T-helper 17 cell (primary cell): Measurements from ENCODE around the gene GPHN. TPM values are rescaled to one million over a fixed set of nuclear protein-coding genes. Genes with fewer than 3 reads are reported as not detected.
"Not testable (repeated sequence)": the region's sequence is repeated elsewhere in the genome, so short reads cannot be mapped to it uniquely, and the experiment has no call there.

Experiments
- ATAC-seq: fragments of 150-1000 bp; cut with Tn5 transposase; 2 replicates; pipeline ENCODE4 v1.10.0; 2021; ENCODE audit warnings: mild to moderate bottlenecking, moderate library complexity
- DNase-seq, 3 donors: peaks; one replicate each; pipeline versions ENCODE4 v3.0.0 to v3.0.0-alpha.2; 2020 to 2021
- H3K9me3 ChIP-seq: one replicate; pipeline ENCODE4 v1.7.0; 2013; ENCODE audit warnings: low read length, mild to moderate bottlenecking; ENCODE audit not compliant: control insufficient read depth, poor library complexity, severe bottlenecking
- H3K27ac Mint-ChIP-seq: one replicate; pipeline ENCODE4 v1.8.0; 2022; ENCODE audit warnings: mild to moderate bottlenecking, moderate library complexity, mixed read lengths
- H3K27me3 Mint-ChIP-seq: one replicate; pipeline ENCODE4 v1.8.0; 2022; ENCODE audit warnings: mixed read lengths
- H3K36me3 Mint-ChIP-seq: one replicate; pipeline ENCODE4 v1.8.0; 2022; ENCODE audit warnings: low read depth, mixed read lengths
- H3K4me1 Mint-ChIP-seq: one replicate; pipeline ENCODE4 v1.8.0; 2022; ENCODE audit warnings: mild to moderate bottlenecking, mixed read lengths
- H3K4me3 Mint-ChIP-seq: one replicate; pipeline ENCODE4 v1.8.0; 2022; ENCODE audit warnings: mild to moderate bottlenecking, moderate library complexity, mixed read lengths
- total RNA-seq, 4 donors: library from RNA in 2 of 4; stranded (reverse) in 2 of 4; gene quantifications; one replicate each; pipeline ENCODE4 v1.2.3 and lab custom pipeline; 2022 to 2026

GPHN gene
- total RNA-seq, 2 donors from 2014 or later: 23.1 to 24.4 TPM

- DNase-seq (no peak), ATAC-seq (no peak)
- Mint-ChIP-seq H3K27me3 (no peaks in the 10 kb centered on the region), H3K4me1 (no peaks in the 10 kb centered on the region), H3K27ac (no peak overlapping the region), H3K4me3 (no peak overlapping the region), H3K36me3 (peaks cover 6% of the 10 kb centered on the region)
- no peaks in the 10 kb centered on the region for H3K9me3 ChIP-seq
Observed at GRCh38 chr14:67045440-67045839, 537.5 kb downstream of the GPHN start.

GRCh38 chr14:67050896-67051295, 542.9 kb downstream of the GPHN start:
- Mint-ChIP-seq H3K4me3 (no peak overlapping the region), H3K27me3 (no peaks in the 10 kb centered on the region), H3K27ac (no peak overlapping the region), H3K4me1 (no peaks in the 10 kb centered on the region), H3K36me3 (peaks cover 2% of the 10 kb centered on the region)
- no peak for DNase-seq
- no peak for ATAC-seq
- no peaks in the 10 kb centered on the region for H3K9me3 ChIP-seq

- no peaks in the 10 kb centered on the region for H3K9me3 ChIP-seq
- Mint-ChIP-seq H3K27me3 (no peaks in the 10 kb centered on the region), H3K4me3 (no peak overlapping the region), H3K4me1 (no peaks in the 10 kb centered on the region), H3K36me3 (peaks cover under 1% of the 10 kb centered on the region), H3K27ac (no peak overlapping the region)
- DNase-seq (no peak), ATAC-seq (no peak)
Observed at GRCh38 chr14:67056684-67057083, 548.7 kb downstream of the GPHN start.

GRCh38 chr14:67059596-67059995, 551.6 kb downstream of the GPHN start:
- Mint-ChIP-seq H3K27me3 (no peaks in the 10 kb centered on the region), H3K36me3 (peaks cover 2% of the 10 kb centered on the region), H3K4me3 (no peak overlapping the region), H3K4me1 (no peaks in the 10 kb centered on the region), H3K27ac (no peak overlapping the region)
- H3K9me3 ChIP-seq: no peaks in the 10 kb centered on the region
- ATAC-seq (no peak), DNase-seq (no peak)

- no peak overlapping the region for H3K27ac Mint-ChIP-seq
- ATAC-seq (no peak), DNase-seq (no peak)
- H3K4me1 Mint-ChIP-seq: no peaks in the 10 kb centered on the region
- no peaks in the 10 kb centered on the region for H3K9me3 ChIP-seq
- H3K27me3 Mint-ChIP-seq: no peaks in the 10 kb centered on the region
- H3K36me3 Mint-ChIP-seq: peaks cover 2% of the 10 kb centered on the region
- no peak overlapping the region for H3K4me3 Mint-ChIP-seq
Observed at GRCh38 chr14:67060546-67060945, 552.6 kb downstream of the GPHN start.

- H3K4me3 Mint-ChIP-seq, H3K27ac Mint-ChIP-seq, DNase-seq: not testable (repeated sequence)
Observed at GRCh38 chr14:67067070-67067814, 559.3 kb downstream of the GPHN start.

GRCh38 chr14:67068251-67068650, 560.3 kb downstream of the GPHN start:
- DNase-seq: no peak
- H3K27ac Mint-ChIP-seq: no peak overlapping the region

More at GRCh38 chr14:67067070-67067814, 559.3 kb downstream of the GPHN start:
- not testable (repeated sequence) for H3K9me3 ChIP-seq, H3K27me3 Mint-ChIP-seq, H3K36me3 Mint-ChIP-seq, ATAC-seq, H3K4me1 Mint-ChIP-seq

GRCh38 chr14:67071506-67071905, 563.6 kb downstream of the GPHN start:
- no peak overlapping the region for H3K4me3 Mint-ChIP-seq
- DNase-seq (no peak), ATAC-seq (no peak)
- no peak overlapping the region for H3K27ac Mint-ChIP-seq
- H3K27me3 Mint-ChIP-seq: no peaks in the 10 kb centered on the region
- peaks cover 1% of the 10 kb centered on the region for H3K36me3 Mint-ChIP-seq
- no peaks in the 10 kb centered on the region for H3K9me3 ChIP-seq
- peaks cover 5% of the 10 kb centered on the region for H3K4me1 Mint-ChIP-seq

More at GRCh38 chr14:67068251-67068650, 560.3 kb downstream of the GPHN start:
- Mint-ChIP-seq H3K36me3 (peaks cover 3% of the 10 kb centered on the region), H3K27me3 (no peaks in the 10 kb centered on the region), H3K4me1 (peaks cover 7% of the 10 kb centered on the region), H3K4me3 (no peak overlapping the region)
- no peak for ATAC-seq
- H3K9me3 ChIP-seq: no peaks in the 10 kb centered on the region

- H3K27me3 Mint-ChIP-seq: no peaks in the 10 kb centered on the region
Observed at GRCh38 chr14:67077921-67078320, 570.0 kb downstream of the GPHN start.

GRCh38 chr14:67079846-67080245, 571.9 kb downstream of the GPHN start:
- Mint-ChIP-seq H3K36me3 (no peaks in the 10 kb centered on the region), H3K4me3 (no peak overlapping the region), H3K27me3 (no peaks in the 10 kb centered on the region), H3K4me1 (no peaks in the 10 kb centered on the region), H3K27ac (no peak overlapping the region)
- no peak for DNase-seq
- no peaks in the 10 kb centered on the region for H3K9me3 ChIP-seq
- ATAC-seq: no peak

More at GRCh38 chr14:67077921-67078320, 570.0 kb downstream of the GPHN start:
- ATAC-seq (no peak), DNase-seq (no peak)
- no peaks in the 10 kb centered on the region for H3K36me3 Mint-ChIP-seq
- no peak overlapping the region for H3K27ac Mint-ChIP-seq
- no peaks in the 10 kb centered on the region for H3K9me3 ChIP-seq
- H3K4me1 Mint-ChIP-seq: no peaks in the 10 kb centered on the region
- H3K4me3 Mint-ChIP-seq: no peak overlapping the region

GRCh38 chr14:67108230-67108629, 600.3 kb downstream of the GPHN start:
- DNase-seq (no peak), ATAC-seq (no peak)
- Mint-ChIP-seq H3K27me3 (no peaks in the 10 kb centered on the region), H3K27ac (no peak overlapping the region), H3K4me1 (no peaks in the 10 kb centered on the region), H3K36me3 (peaks cover 6% of the 10 kb centered on the region), H3K4me3 (no peak overlapping the region)
- peaks cover 3% of the 10 kb centered on the region for H3K9me3 ChIP-seq

GRCh38 chr14:67111022-67111421, 603.1 kb downstream of the GPHN start:
- Mint-ChIP-seq H3K27me3 (no peaks in the 10 kb centered on the region), H3K36me3 (peaks cover 2% of the 10 kb centered on the region), H3K27ac (no peak overlapping the region), H3K4me1 (no peaks in the 10 kb centered on the region), H3K4me3 (no peak overlapping the region)
- ATAC-seq (no peak), DNase-seq (no peak)
- no peaks in the 10 kb centered on the region for H3K9me3 ChIP-seq

- Mint-ChIP-seq H3K27me3 (no peaks in the 10 kb centered on the region), H3K27ac (no peak overlapping the region), H3K4me1 (no peaks in the 10 kb centered on the region), H3K4me3 (no peak overlapping the region), H3K36me3 (no peaks in the 10 kb centered on the region)
- ATAC-seq (no peak), DNase-seq (no peak)
- no peaks in the 10 kb centered on the region for H3K9me3 ChIP-seq
Observed at GRCh38 chr14:67112344-67112743, 604.4 kb downstream of the GPHN start.

- peaks cover 2% of the 10 kb centered on the region for H3K36me3 Mint-ChIP-seq
- no peak overlapping the region for H3K4me3 Mint-ChIP-seq
- DNase-seq: no peak
- no peak for ATAC-seq
- no peaks in the 10 kb centered on the region for H3K9me3 ChIP-seq
- H3K27me3 Mint-ChIP-seq: no peaks in the 10 kb centered on the region
- no peak overlapping the region for H3K27ac Mint-ChIP-seq
- H3K4me1 Mint-ChIP-seq: no peaks in the 10 kb centered on the region
Observed at GRCh38 chr14:67127174-67127573, 619.2 kb downstream of the GPHN start.
